MM.1S (cell line): ENCODE measurements around the gene LBR.

Experiments
- CTCF ChIP-seq: fragments of 300-600 bp; sonication (generic); IDR thresholded peaks from 2 replicates; pipeline ENCODE4 v1.5.1; 2016; ENCODE audit warnings: antibody characterized with exemption, low read length, mixed read lengths
- EZH2 ChIP-seq: fragments of 300-600 bp; sonication (generic); optimal IDR thresholded peaks from 2 replicates; pipeline ENCODE3; 2017; ENCODE audit warnings: low read depth, mild to moderate bottlenecking, antibody characterized with exemption, low read length, mixed read lengths

- TF ChIP-seq CTCF = no peak
- TF ChIP-seq EZH2 = no peak
These were observed 52.8 kb downstream of the LBR start for GRCh38 chr1:225374996-225375395.
